NCI-H2196 treated with DMSO at 0.1 percent for 48 hours (cell line): ENCODE results near the gene GLB1L3.
"Not testable (repeated sequence)": the region's sequence is repeated elsewhere in the genome, so short reads cannot be mapped to it uniquely, and the experiment has no call there.

Source experiments
- DNase-seq: peaks from one replicate; lab custom pipeline; 2025; ENCODE audit not compliant: unreplicated experiment; lab: John Stamatoyannopoulos, UW

The GLB1L3 gene

GRCh38 chr11:134312807-134313206 lies 36.6 kb downstream of the GLB1L3 start:
- no peak for DNase-seq

GRCh38 chr11:134313379-134313778 lies 37.2 kb downstream of the GLB1L3 start:
- DNase-seq: no peak

DNA sequence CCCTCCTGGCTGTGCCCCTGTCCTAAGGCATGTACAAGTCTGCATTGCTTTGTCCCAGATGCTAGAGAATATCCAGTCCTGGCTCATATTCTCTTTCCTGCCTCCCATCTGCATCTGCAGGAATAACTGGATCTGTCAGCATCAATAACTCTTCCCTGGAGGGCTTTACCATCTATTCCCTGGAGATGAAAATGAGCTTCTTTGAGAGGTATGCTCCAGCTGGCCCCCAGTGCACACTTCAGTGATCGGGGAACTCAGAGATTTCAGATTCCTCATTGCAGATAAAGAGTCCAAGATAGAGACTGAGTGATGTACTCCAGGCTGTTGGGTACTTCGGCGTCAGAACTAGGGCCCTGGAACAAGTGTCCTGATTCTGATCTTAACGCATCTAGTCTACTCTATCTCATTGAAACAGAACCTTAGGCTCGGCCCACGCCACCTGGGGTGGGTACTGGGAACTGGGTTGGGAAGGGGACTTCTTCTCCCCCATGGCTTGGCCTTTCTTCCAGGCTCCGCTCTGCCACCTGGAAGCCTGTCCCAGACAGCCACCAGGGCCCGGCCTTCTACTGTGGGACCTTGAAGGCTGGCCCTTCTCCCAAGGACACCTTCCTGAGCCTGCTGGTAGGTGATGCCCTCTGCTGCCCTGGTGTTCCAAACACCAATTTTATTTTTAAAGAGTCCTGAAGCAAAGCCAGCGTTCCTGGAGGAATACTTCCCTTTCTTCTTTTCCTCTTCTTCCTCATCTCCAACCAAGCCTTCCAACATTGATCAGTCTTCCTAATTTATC lies 37.8 kb downstream of the GLB1L3 start:
- DNase-seq: no peak

GRCh38 chr11:134317103-134317502 lies 40.9 kb downstream of the GLB1L3 start:
- DNase-seq: no peak

GRCh38 chr11:134321373-134321772 lies 45.2 kb downstream of the GLB1L3 start:
- not testable (repeated sequence) for DNase-seq

- no peak for DNase-seq
These were observed 46.4 kb downstream of the GLB1L3 start for GRCh38 chr11:134322553-134322952.

DNA sequence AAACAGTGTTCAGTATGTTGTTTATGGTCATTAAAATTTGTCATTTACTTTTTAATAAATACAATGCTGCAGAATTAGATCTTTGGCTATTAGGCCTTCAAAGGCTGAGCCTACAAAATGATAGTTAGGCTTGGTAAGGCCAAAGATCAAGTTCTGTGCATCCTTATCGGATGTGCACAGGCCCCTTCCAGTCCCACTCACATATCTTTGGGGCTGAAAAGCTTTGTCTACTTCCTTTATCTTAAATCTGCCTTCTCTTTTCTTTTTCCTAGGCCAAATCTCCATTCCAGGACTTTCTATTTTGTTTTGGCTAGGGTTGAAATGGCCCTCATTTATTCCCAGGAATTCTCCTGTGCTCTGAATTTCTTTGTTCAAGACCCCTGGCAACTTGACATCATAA lies 52.3 kb downstream of the GLB1L3 start:
- DNase-seq: no peak

GRCh38 chr11:134330611-134331353 lies 54.6 kb downstream of the GLB1L3 start:
- no peak for DNase-seq

DNA sequence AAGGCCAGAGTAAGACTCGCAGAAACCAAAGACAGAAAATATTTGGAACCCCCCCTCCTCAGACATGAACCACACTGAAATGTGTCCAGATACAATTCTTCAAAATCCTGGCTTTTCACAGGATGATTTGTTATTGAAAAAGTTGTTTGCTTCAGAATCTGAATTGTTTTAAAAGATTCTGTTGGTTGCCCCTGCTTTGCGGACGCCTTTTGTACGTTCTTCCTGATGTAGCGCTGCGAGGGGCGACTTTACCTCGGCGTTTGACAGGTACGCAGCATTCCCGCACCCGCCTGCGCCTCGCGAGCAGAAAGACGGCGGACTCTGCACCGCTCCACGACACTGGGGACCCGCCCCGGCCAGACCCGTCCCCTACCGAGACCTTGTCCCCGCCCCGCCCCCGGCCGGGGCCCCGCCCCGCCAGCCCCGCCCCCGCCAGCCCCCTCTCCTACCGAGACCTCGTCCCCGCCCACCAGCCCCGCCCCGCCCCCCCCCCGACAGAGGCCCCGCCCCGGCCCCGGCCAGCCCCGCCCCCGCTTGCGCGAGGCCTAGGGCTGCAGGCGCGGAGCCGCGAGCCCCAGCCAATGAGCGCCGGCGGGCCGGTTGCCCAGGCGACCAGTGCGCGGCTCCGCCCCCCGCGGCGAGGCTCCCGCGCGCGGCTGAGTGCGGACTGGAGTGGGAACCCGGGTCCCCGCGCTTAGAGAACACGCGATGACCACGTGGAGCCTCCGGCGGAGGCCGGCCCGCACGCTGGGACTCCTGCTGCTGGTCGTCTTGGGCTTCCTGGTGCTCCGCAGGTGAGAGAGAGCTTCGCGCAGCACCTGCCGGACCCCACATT lies 55.4 kb downstream of the GLB1L3 start, which contains the start of gene GLB1L2:
TSS of gene GLB1L2 (plus strand) at position 635 of the 835 bp plus-strand sequence. CDS start at position 709, 74 bp downstream.
- DNase-seq: peak; percentile 65

DNA sequence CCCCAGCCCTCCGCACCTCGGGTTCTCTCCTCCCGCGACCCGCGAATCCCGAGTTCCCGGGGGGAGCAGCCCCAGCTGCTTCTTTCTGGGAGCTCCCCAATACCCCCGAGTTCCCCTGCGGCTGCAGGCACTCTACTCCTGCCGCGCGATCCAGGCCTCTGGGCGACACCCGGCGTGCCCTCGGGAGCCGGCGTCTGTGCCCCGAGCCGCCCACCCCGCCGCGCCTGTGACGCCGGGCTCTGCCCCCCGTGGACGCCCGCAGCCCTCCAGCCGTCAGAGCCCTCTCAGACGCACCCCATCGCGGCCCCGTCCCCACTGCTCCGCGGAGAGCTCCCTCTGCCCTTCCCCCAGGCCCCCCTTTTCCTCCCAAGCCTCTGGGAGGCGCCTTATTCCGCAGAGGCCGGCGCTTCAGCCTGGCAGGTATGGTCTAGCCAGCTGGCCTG lies 56.0 kb downstream of the GLB1L3 start:
- DNase-seq: peak; percentile 18

GRCh38 chr11:134332782-134333181 lies 56.6 kb downstream of the GLB1L3 start:
- DNase-seq: no peak

DNA sequence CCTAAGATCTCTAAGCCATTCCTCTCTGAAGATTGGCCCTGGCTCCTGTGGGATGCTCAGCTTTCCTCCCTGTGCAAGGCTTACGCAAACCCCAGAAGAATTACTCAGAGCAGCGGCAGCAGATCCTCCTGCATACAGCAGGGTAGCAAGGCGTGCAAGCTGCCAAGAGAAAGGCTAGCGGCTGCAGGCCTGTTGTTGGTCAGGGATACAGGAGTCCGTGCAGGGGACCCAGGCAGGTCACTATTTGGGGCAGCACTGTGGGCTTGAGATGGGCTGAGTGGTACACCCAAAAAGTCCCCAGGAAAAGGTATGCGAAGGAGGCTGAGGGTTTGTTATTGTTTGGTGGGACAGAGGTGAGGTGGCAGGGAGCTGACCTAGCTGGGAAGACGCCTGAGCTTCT lies 57.1 kb downstream of the GLB1L3 start:
- no peak for DNase-seq

DNA sequence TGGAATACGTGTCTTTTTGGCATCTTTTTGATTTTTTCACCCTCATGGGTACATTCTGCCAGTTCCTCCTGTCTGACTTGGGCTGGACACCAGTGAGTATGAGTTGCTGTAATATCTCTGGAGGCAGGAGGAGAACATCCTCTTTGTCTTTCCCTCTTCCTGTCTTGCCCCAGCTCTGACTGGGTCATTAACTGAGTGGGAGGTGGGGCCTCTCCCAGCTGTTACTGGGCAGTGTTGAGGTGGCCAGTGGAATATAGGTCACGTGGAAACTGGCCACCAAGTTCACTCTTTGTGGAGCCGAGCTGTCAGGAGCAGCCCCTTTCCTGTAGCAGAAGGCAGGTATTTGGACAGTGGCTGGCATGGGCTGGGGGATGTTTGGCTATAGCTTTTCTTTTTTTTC lies 57.8 kb downstream of the GLB1L3 start:
- DNase-seq: no peak

DNA sequence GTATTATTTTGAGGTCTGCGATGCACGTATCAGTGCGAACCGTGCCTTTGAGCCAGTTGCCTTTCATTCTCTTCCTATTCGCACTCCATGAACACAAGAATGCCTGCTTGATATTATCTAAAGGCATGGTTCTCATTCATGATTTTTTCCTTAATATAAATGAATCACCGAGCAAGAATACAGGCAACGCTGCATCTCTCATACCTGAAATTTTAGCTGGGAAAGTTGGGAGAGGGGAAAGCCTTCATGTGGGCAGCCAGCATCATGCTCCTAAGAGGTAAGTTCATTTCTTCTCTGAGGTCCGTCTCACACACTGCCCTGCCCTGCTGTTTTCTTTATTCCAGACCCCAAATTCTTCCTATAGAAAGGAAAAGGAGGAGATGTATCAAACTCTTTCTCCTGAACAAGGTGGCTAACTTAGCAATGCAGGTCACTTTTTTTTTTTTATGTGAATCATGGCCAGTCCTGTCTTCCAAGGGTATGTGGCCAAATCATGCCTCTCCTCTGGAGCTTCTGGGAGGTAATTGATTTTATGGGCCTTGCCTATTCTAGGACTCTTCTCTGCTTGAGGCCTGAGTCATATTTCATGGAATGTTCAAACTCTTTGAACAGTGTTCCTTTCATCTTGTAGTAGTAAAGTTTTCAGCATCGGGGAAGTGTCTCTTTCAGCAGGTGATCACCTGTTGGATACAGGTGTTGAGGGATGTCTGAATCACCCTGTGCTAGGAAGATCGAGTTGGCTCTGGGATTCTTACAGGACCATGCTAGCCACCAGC lies 58.8 kb downstream of the GLB1L3 start:
- DNase-seq: no peak

DNA sequence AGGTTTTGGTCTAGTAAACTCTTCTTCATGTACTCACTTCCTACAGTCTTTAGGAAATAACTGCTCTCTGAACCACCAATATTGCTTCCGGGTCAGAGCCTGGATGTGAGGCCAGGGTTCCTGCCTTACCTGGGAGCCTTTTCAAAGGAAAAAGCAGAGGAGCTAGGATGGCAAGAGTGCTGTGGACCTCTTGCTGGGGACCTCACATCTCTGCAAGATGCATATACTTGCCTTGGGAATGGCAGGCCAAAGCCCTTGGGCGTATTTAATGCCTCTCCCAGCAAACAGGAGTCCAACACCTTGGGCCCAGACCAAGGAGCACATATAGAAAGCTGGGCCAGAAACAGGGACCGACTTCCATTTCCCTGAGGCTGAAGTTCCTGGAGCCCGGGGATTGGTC lies 60.9 kb downstream of the GLB1L3 start:
- DNase-seq: no peak

DNA sequence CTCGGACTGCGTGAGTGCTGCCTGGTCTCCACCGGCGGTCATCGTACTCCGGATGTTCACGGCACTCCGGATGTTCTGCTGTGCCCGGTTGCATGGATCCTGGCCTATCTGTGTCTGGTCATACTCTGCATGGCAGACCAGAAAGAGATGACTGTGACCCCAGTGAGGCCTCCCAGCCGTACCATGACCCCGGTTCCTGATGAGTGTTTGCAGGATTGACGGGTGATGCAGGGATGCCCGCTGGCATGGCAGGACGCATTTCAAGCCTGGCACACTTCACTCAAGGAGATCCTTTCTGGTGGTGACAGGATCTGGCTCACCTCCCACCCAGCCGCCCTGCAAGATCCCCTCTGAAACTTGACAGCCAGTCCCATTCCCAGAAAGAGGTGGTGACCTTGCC lies 61.9 kb downstream of the GLB1L3 start:
- no peak for DNase-seq

DNA sequence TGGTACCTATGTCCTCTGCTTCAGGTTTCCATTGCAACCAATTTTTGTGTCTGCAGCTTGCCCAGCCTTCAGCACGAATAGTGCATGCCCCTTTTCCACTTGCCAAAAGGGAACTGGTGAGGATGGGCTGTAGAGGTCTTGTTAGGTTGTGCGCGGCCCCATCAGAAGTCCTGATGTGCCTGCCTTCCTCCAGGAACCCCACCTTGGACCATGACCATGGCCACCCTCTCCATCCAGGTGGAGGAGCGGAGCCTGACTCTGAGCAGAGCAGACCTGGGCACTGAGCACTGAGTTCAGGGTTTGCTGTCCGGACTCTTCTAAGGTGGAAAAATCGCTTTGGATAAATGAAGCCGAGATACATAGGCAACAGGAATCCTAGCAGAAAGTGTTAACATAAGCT lies 62.5 kb downstream of the GLB1L3 start:
- DNase-seq: no peak

DNA sequence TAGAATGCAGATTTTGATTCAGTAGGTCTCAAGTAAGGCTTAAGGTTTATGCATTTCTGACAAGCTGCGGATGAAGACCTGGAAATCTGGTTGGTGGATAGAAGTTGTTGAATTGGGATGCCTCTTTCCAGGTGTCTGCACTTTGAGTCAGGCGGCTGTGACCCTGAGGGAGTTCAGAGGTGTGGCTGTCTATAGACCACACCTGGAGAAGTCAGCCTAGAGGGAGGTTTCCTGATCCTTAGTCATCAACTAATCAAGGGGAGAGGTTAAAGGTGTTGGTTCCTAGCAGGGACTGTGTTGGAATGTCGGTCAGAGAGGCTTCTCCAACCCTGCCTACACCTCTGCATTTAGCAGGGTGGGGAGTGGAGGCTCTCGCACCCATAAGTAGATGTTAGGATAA lies 63.6 kb downstream of the GLB1L3 start:
- DNase-seq: no peak

GRCh38 chr11:134340354-134340964 lies 64.3 kb downstream of the GLB1L3 start:
- no peak for DNase-seq
